H1 (cell line): ENCODE results near the gene NUCB1. TPM values are rescaled to one million over a fixed set of nuclear protein-coding genes. Genes with fewer than 3 reads are reported as not detected.

Experiments
- CTCF ChIA-PET: fragments of 300-600 bp; sonication (Branson Sonifier 250); formaldehyde crosslinking; loops from one replicate; lab custom pipeline; 2021; ENCODE audit not compliant: partially characterized antibody; lab: Charles Lee
- POLR2A ChIA-PET: fragments of 300-600 bp; sonication (Branson Sonifier 250); formaldehyde crosslinking; loops from one replicate; lab custom pipeline; 2021; ENCODE audit warnings: inconsistent platforms; ENCODE audit not compliant: partially characterized antibody; lab: Charles Lee
- DNase-seq, 2 experiments: peaks; one replicate each; pipeline versions ENCODE4 v3.0.0 to v3.0.0-alpha.2; 2010 to 2022; ENCODE audit warnings: low spot score in 2 of 2, low read depth in 1 of 2, mixed read lengths in 1 of 2
- FAIRE-seq: peaks from 2 replicates; lab custom pipeline; 2011; peaks lifted over from hg19 to GRCh38; lab: Jason Lieb, UNC
- H2AFZ ChIP-seq: 2 replicates; pipeline ENCODE4 v1.8.1; 2012; ENCODE audit warnings: low read length, inconsistent platforms
- H2AK5ac ChIP-seq: 2 replicates; pipeline ENCODE4 v1.6.1; 2013; ENCODE audit warnings: low read depth, low read length
- H2BK120ac ChIP-seq: replicated peaks from 2 replicates; pipeline ENCODE3; 2013; ENCODE audit warnings: low read depth, low read length, inconsistent platforms
- H2BK12ac ChIP-seq: 2 replicates; pipeline ENCODE4 v1.6.1; 2013; ENCODE audit warnings: low read depth, low read length
- H2BK15ac ChIP-seq: 2 replicates; pipeline ENCODE4 v1.6.1; 2013; ENCODE audit warnings: low read length
- H2BK20ac ChIP-seq: 2 replicates; pipeline ENCODE4 v1.6.1; 2013; ENCODE audit warnings: low read length
- H2BK5ac ChIP-seq: 2 replicates; pipeline ENCODE4 v1.6.1; 2013; ENCODE audit warnings: low read depth, low read length
- H3K14ac ChIP-seq: 2 replicates; pipeline ENCODE4 v1.6.1; 2013; ENCODE audit warnings: inconsistent platforms; ENCODE audit not compliant: insufficient read length
- H3K18ac ChIP-seq: 2 replicates; pipeline ENCODE4 v1.6.1; 2013; ENCODE audit warnings: low read length; ENCODE audit errors: extremely low read depth
- H3K23ac ChIP-seq: 2 replicates; pipeline ENCODE4 v1.6.1; 2013; ENCODE audit warnings: inconsistent platforms; ENCODE audit not compliant: insufficient read length
- H3K23me2 ChIP-seq: 2 replicates; pipeline ENCODE4 v1.6.1; 2013; ENCODE audit warnings: low read depth, low read length
- H3K27ac ChIP-seq: 2 replicates; pipeline ENCODE4 v1.6.1; 2011; ENCODE audit warnings: low read depth, low read length, inconsistent platforms
- H3K27me3 ChIP-seq, 4 experiments: replicated peaks in 1 of 4; 1 replicate in 1 of 4; 2 replicates in 3 of 4; pipeline versions ENCODE4 v1.6.1 to v1.8.1; 2011 to 2013; ENCODE audit warnings: low read length in 3 of 4, mild to moderate bottlenecking in 3 of 4, inconsistent platforms in 2 of 4, mixed read lengths in 2 of 4, moderate library complexity in 1 of 4; ENCODE audit not compliant: control insufficient read depth in 3 of 4, insufficient read depth in 3 of 4; ENCODE audit errors: extremely low read depth in 1 of 4
- H3K36me3 ChIP-seq, 4 experiments: 2 replicates each; pipeline versions ENCODE4 v1.6.1 to v1.8.1; 2011 to 2013; ENCODE audit warnings: mild to moderate bottlenecking in 4 of 4, low read length in 3 of 4, moderate library complexity in 2 of 4, control low read depth in 1 of 4, inconsistent platforms in 1 of 4; ENCODE audit not compliant: insufficient read depth in 4 of 4, control insufficient read depth in 2 of 4
- H3K4ac ChIP-seq: replicated peaks from 2 replicates; pipeline ENCODE3; 2013; ENCODE audit warnings: low read length, low read depth, mixed read lengths, inconsistent platforms; ENCODE audit not compliant: insufficient read length
- H3K4me1 ChIP-seq, 4 experiments: replicated peaks in 1 of 4; 1 replicate in 1 of 4; 2 replicates in 3 of 4; pipeline versions ENCODE4 v1.6.1 to v1.8.1; 2011 to 2013; ENCODE audit warnings: low read length in 3 of 4, inconsistent platforms in 2 of 4, mixed read lengths in 1 of 4; ENCODE audit not compliant: insufficient read depth in 4 of 4, control insufficient read depth in 3 of 4
- H3K4me2 ChIP-seq, 2 experiments: 2 replicates each; pipeline versions ENCODE4 v1.6.1 to v1.8.1; 2011 to 2013; ENCODE audit warnings: low read depth in 2 of 2, low read length in 2 of 2, control low read depth in 1 of 2, inconsistent platforms in 1 of 2, mild to moderate bottlenecking in 1 of 2; ENCODE audit not compliant: insufficient read depth in 1 of 2
- H3K4me3 ChIP-seq, 4 experiments: fragments of 200-600, 300-600 bp in 1 of 4; sonication (generic), shearing (Covaris generic), sonication (Bioruptor Twin) in 1 of 4; 2 replicates each; pipeline versions ENCODE4 v1.5.1 to v1.8.1; 2011 to 2016; ENCODE audit warnings: low read length in 4 of 4, low read depth in 3 of 4, control low read depth in 2 of 4, inconsistent platforms in 2 of 4, mild to moderate bottlenecking in 2 of 4, mixed read lengths in 1 of 4, moderate library complexity in 1 of 4; ENCODE audit not compliant: insufficient read depth in 2 of 4; ENCODE audit errors: extremely low read depth in 1 of 4
- H3K56ac ChIP-seq: replicated peaks from 2 replicates; pipeline ENCODE3; 2013; ENCODE audit warnings: low read depth, mild to moderate bottlenecking, mixed read lengths, low read length, inconsistent platforms; ENCODE audit not compliant: insufficient read length
- H3K79me1 ChIP-seq: 2 replicates; pipeline ENCODE4 v1.6.1; 2013; ENCODE audit warnings: low read depth, low read length, control low read depth
- H3K79me2 ChIP-seq, 2 experiments: 2 replicates each; pipeline versions ENCODE4 v1.6.1 to v1.8.1; 2012 to 2013; ENCODE audit warnings: low read length in 2 of 2, mild to moderate bottlenecking in 2 of 2, inconsistent platforms in 1 of 2; ENCODE audit not compliant: insufficient read depth in 2 of 2, control insufficient read depth in 1 of 2
- H3K9ac ChIP-seq, 4 experiments: replicated peaks in 1 of 4; 1 replicate in 1 of 4; 2 replicates in 3 of 4; pipeline versions ENCODE4 v1.6.1 to v1.8.1; 2011 to 2013; ENCODE audit warnings: low read depth in 3 of 4, low read length in 3 of 4, control low read depth in 2 of 4, mild to moderate bottlenecking in 2 of 4, moderate library complexity in 2 of 4, inconsistent platforms in 1 of 4; ENCODE audit errors: extremely low read depth in 1 of 4
- H3K9me3 ChIP-seq, 2 experiments: 2 replicates each; pipeline versions ENCODE4 v1.6.1 to v1.8.1; 2012 to 2013; ENCODE audit warnings: mild to moderate bottlenecking in 2 of 2, moderate library complexity in 2 of 2, control low read depth in 1 of 2, inconsistent platforms in 1 of 2, low read depth in 1 of 2, low read length in 1 of 2, mixed read lengths in 1 of 2; ENCODE audit not compliant: insufficient read depth in 2 of 2
- H4K20me1 ChIP-seq, 2 experiments: replicated peaks in 1 of 2; 2 replicates each; pipeline versions ENCODE3 to v1.8.1; 2011 to 2013; ENCODE audit warnings: inconsistent platforms in 2 of 2, low read length in 2 of 2, mild to moderate bottlenecking in 1 of 2; ENCODE audit not compliant: insufficient read depth in 2 of 2, control insufficient read depth in 1 of 2
- H4K5ac ChIP-seq: 2 replicates; pipeline ENCODE4 v1.6.1; 2013; ENCODE audit warnings: low read length, low read depth, mixed read lengths, inconsistent platforms; ENCODE audit not compliant: insufficient read length
- H4K8ac ChIP-seq: 2 replicates; pipeline ENCODE4 v1.8.0; 2013; ENCODE audit warnings: mild to moderate bottlenecking, moderate library complexity, low read length, inconsistent platforms; ENCODE audit not compliant: insufficient read depth; ENCODE audit errors: extremely low read depth
- H4K91ac ChIP-seq: replicated peaks from 2 replicates; pipeline ENCODE3; 2013; ENCODE audit warnings: low read length, mixed read lengths, inconsistent platforms; ENCODE audit not compliant: insufficient read length
- PHF8 ChIP-seq: fragments of 200-600 bp; sonication (generic); conservative IDR thresholded peaks from 2 replicates; pipeline ENCODE4 v1.7.1; 2012; ENCODE audit warnings: low read depth, mild to moderate bottlenecking, inconsistent platforms, low read length, moderate library complexity
- POLR2A ChIP-seq, 2 experiments: IDR thresholded peaks; 1 replicate in 1 of 2; 2 replicates in 1 of 2; pipeline ENCODE4 v1.6.1; 2011; ENCODE audit warnings: low read depth in 2 of 2, low read length in 2 of 2, mild to moderate bottlenecking in 2 of 2; ENCODE audit errors: control extremely low read depth in 1 of 2
- SIRT6 ChIP-seq: IDR thresholded peaks from one replicate; pipeline ENCODE4 v1.7.1; 2012; ENCODE audit warnings: low read length, inconsistent platforms
- WGBS, 2 experiments: shearing (Covaris generic) in 1 of 2; methylation state at CpG; one replicate each; pipeline versions ENCODE4 v1.1.6 to v1.1.7; 2013 to 2015; ENCODE audit warnings: low lambda C conversion rate in 2 of 2, mixed read lengths in 2 of 2, inconsistent platforms in 1 of 2, low coverage in 1 of 2, missing lambda C conversion rate in 1 of 2; ENCODE audit not compliant: insufficient replicate concordance in 2 of 2, insufficient coverage in 1 of 2, insufficient read length in 1 of 2; ENCODE audit errors: extremely low coverage in 1 of 2, missing lambda C conversion rate in 1 of 2; 5-methylcytosine and 5-hydroxymethylcytosine counted together
- polyA plus RNA-seq, 7 experiments: library from polyadenylated mRNA; depleted of rRNA in 3 of 7; stranded (reverse) in 5 of 7; unstranded in 2 of 7; fragments of >200 nt in 5 of 7; fragments of 200-250 nt in 2 of 7; gene quantifications; 1 replicate in 5 of 7; 2 replicates in 1 of 7; 4 replicates in 1 of 7; pipeline versions ENCODE4 v1.2.1 to v1.2.3, GENCODE V29; 2011 to 2013; ENCODE audit warnings: missing spikeins in 2 of 7, mixed read lengths in 2 of 7
- total RNA-seq: library from RNA; stranded (reverse); fragmentation: NEBNext Ultra II Directional; extraction: Animal tissue kit (Norgen Biotek cat#: 25700); gene quantifications from 2 replicates; pipeline ENCODE4 v1.2.1, GENCODE V29; 2021

Gene NUCB1
- total and polyA plus RNA-seq, 2 of the 8 experiments (the other 6 are each of a cell fraction or from before 2014, with no cell fraction given), result 111 to 121 TPM

DNA sequence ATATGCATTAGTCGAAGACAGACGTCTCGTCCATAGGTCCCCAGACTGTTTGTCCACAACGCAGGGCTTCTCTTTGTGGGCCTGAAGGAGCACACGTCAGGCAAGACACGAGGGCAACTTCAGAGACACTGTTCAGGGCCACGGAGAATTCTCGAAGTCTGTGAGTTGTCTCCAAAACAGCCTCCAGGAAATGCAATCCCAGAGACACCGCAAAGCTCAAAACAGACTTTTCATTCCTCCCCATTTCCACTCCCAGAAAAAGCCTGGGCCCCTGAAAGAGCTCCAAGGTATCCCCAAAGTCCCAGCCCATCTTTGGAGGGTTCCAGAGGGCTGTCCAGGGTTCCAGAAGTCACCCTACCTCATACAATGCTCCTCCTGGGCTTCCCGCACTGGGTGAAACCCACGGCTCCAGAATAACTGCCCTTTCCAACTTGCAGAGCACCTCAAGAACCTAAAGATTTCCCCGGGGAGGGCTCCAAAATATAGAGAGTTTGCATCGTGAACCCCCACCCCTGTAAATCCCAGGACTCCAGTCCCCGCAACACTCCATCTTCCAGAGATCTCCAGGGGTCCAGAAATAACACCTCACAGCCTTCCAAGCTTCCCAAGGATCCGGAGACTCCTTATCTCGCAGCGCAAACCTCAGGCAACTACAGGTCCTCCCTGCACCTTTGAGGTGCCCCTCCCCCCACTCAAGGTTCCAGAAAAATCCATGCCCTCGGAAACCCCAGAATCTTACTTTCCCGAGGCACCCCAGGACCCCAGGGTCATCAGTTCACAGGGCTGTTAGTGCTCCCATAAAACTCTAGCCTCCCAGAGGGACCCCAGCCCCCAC lies 64.3 kb downstream of the NUCB1 start:
- peak overlapping the region; percentile 95 for H3K18ac ChIP-seq
- H3K9me3 ChIP-seq, result no peaks in the 10 kb centered on the region
- ChIA-PET POLR2A (interaction anchor here (0.6 to 5.4 kb wide), 52 partner anchors 9 to 542 kb away, joined by 3 to 56 read pairs (median 4); partner anchors contain the start of genes BAX, DHDH, GYS1 and NUCB1), CTCF (interaction anchor here (0.6 to 1.9 kb wide), 8 partner anchors 9 to 1424 kb away, joined by 3 to 7 read pairs (median 4); partner anchors contain the start of gene RUVBL2)
- H3K23me2 ChIP-seq, result peaks cover 17% of the 10 kb centered on the region; the same call in 1 of the 2 replicates
- H4K20me1 ChIP-seq, result peaks cover 3 to 19% of the 10 kb centered on the region in 2 experiments
- WGBS, 2 experiments, result 23% methylated on average over 19 of the region's 19 CpGs; no CpG with 5 or more reads in 1 of the 2 experiments
- TF ChIP-seq POLR2A (IDR thresholded peaks at IDR 0.05; ENCODE audit: control extremely low read depth in 1 of 2, low read depth in 2 of 2, low read length in 2 of 2), result peak in 1 of 2 experiments; percentile 33; a peak in 1 of 3 replicates
- 0 out of 2 replicates have a peak, but pooled peaks have one; percentile 10 for TF ChIP-seq PHF8
- no peak for TF ChIP-seq SIRT6
- H2AK5ac ChIP-seq, result peak overlapping the region; percentile 91
- peak overlapping the region; percentile 67 for H2BK120ac ChIP-seq
- H3K4me3 ChIP-seq, result peak overlapping the region; percentile 24 to 59 (median 36)
- H2AFZ ChIP-seq, result no peak overlapping the region
- H3K36me3 ChIP-seq, result peaks cover 2 to 30% (median 12%) of the 10 kb centered on the region in 4 experiments; a peak in 5 of 8 replicates
- peaks cover 4 to 17% (median 12%) of the 10 kb centered on the region in 4 experiments for H3K4me1 ChIP-seq
- H2BK5ac ChIP-seq, result peak overlapping the region; percentile 94
- H2BK20ac ChIP-seq, result no peak overlapping the region
- peak overlapping the region; percentile 74; the same call in 1 of the 2 replicates for H2BK15ac ChIP-seq
- peak overlapping the region; percentile 92 for H3K56ac ChIP-seq
- H3K23ac ChIP-seq, result no peak overlapping the region
- H3K9ac ChIP-seq, result peak overlapping the region in 3 of 4 experiments; percentile 43 to 80 (median 60); a peak in 6 of 7 replicates
- FAIRE-seq (no peak), DNase-seq (peak in 1 of 2 experiments; percentile 78)
- H3K27ac ChIP-seq, result peak overlapping the region; percentile 76
- peak overlapping the region; percentile 89; the same call in 1 of the 2 replicates for H4K8ac ChIP-seq
- H3K4me2 ChIP-seq, result peak overlapping the region; percentile 67 to 99
- peak overlapping the region; percentile 90 for H4K5ac ChIP-seq
- H4K91ac ChIP-seq, result peak overlapping the region; percentile 96
- peaks cover 0 to 13% of the 10 kb centered on the region in 2 experiments; a peak in 2 of 4 replicates for H3K79me2 ChIP-seq
- peak overlapping the region; percentile 97 for H3K4ac ChIP-seq
- H3K14ac ChIP-seq, result no peak overlapping the region
- no peaks in the 10 kb centered on the region for H3K27me3 ChIP-seq
- H3K79me1 ChIP-seq, result peaks cover 5% of the 10 kb centered on the region
- H2BK12ac ChIP-seq, result peak overlapping the region; percentile 84
